ENCODE data around the gene GPRIN1. TPM values are rescaled to one million over a fixed set of nuclear protein-coding genes. Genes with fewer than 3 reads are reported as not detected.
A peak's percentile ranks its signal among the peaks of the same experiment; 100 is the strongest.

The GPRIN1 gene
- total RNA-seq, 2 experiments from 2014 or later, result 2.5 to 2.6 TPM

- Mint-ChIP-seq H3K4me1 (peaks cover 54% of the 10 kb centered on the region), H3K27me3 (no peaks in the 10 kb centered on the region), H3K4me3 (peak overlapping the region; percentile 73), H3K9me3 (no peaks in the 10 kb centered on the region), H3K27ac (peak overlapping the region; percentile 88), H3K36me3 (ENCODE audit: low read depth) (peaks cover 5% of the 10 kb centered on the region)
- ChIA-PET CTCF (interaction anchor here (0.7 to 10.6 kb wide), 5 partner anchors 10 to 160 kb away, joined by 3 to 76 read pairs (median 3); partner anchors contain the start of genes EIF4E1B and SNCB), POLR2A (no interaction called here)
- DNase-seq, result no peak
Measured at GRCh38 chr5:176647843-176648473, 38.0 kb upstream of the GPRIN1 start.

GRCh38 chr5:176647030-176647842 is 37.3 kb upstream of the GPRIN1 start, which contains the start of gene TSPAN17:
TSS of gene TSPAN17 (plus strand) at chr5:176647484. CDS start at chr5:176647616, 132 bp downstream.
- ChIA-PET POLR2A (interaction anchor here (0.5 kb wide), 1 partner anchor 12 kb away, joined by 3 read pairs; no protein-coding TSS in a partner anchor), CTCF (interaction anchor here (0.5 to 10.6 kb wide), 6 partner anchors 9 to 286 kb away, joined by 3 to 76 read pairs (median 3); partner anchors contain the start of genes EIF4E1B and SNCB)
- Mint-ChIP-seq H3K4me1 (peaks cover 49% of the 10 kb centered on the region), H3K4me3 (peak within 1 kb of the TSS; percentile 73), H3K27me3 (no peaks in the 10 kb centered on the region), H3K9me3 (no peaks in the 10 kb centered on the region), H3K36me3 (ENCODE audit: low read depth) (peaks cover 2% of the 10 kb centered on the region), H3K27ac (peak within 1 kb of the TSS; percentile 88)
- DNase-seq, result peak; percentile 99

- Mint-ChIP-seq H3K9me3 (no peaks in the 10 kb centered on the region), H3K36me3 (ENCODE audit: low read depth) (no peaks in the 10 kb centered on the region), H3K27me3 (no peaks in the 10 kb centered on the region), H3K4me1 (peaks cover 44% of the 10 kb centered on the region), H3K27ac (peak overlapping the region; percentile 87), H3K4me3 (peak overlapping the region; percentile 73)
- no peak for DNase-seq
- POLR2A ChIA-PET, result no interaction called here
- CTCF ChIA-PET, result interaction anchor here (0.6 to 10.6 kb wide), 4 partner anchors 8 to 286 kb away, joined by 3 to 76 read pairs (median 3); no protein-coding TSS in a partner anchor
Measured at GRCh38 chr5:176646707-176647029, 36.7 kb upstream of the GPRIN1 start.

GRCh38 chr5:176646049-176646706 is 36.2 kb upstream of the GPRIN1 start:
- DNase-seq, result no peak

DNA sequence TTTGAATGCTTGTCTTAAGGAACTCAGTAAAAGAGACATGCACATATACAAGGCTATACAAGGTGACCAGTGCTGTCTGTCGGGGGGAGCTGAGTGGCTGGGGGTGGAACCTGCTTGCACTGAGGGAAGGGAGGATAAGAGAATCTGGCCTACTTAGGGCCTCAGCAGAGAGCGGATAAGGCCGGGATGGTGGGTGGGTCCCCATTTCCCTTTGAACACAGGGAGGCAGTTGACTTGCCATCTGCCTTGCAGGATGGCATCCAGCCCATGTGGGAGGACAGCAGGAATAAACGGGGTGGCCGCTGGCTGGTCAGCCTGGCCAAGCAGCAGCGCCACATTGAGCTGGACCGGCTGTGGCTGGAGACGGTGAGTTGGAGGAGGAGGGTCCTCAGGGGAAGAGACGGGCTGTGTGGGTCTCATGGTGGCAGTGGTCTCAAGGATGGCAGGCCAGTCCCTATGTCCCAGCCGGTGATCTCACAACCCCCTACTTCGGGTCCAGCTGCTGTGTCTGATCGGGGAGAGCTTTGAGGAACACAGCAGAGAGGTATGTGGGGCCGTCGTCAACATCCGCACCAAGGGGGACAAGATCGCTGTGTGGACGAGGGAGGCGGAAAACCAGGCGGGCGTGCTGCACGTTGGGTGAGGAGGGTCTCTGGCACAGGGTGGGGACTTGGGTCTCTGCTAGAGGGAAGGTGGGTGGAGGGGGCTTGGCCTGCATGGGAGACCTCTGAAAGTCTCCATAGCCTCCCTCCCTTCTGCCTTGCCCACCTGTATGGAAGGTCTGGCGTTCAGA is 35.1 kb upstream of the GPRIN1 start:
- POLR2A ChIA-PET, result no interaction called here
- no peaks in the 10 kb centered on the region for H3K27me3 Mint-ChIP-seq
- no peaks in the 10 kb centered on the region for H3K9me3 Mint-ChIP-seq
- no peaks in the 10 kb centered on the region for H3K36me3 Mint-ChIP-seq (ENCODE audit: low read depth)
- CTCF ChIA-PET, result interaction anchor here (0.8 to 10.6 kb wide), 5 partner anchors 14 to 29 kb away, joined by 3 to 76 read pairs (median 3); partner anchors contain the start of genes EIF4E1B and SNCB
- H3K27ac Mint-ChIP-seq, result no peak overlapping the region
- DNase-seq, result no peak
- no peak overlapping the region for H3K4me3 Mint-ChIP-seq
- peaks cover 33% of the 10 kb centered on the region for H3K4me1 Mint-ChIP-seq

More at GRCh38 chr5:176646049-176646706, 36.2 kb upstream of the GPRIN1 start:
- Mint-ChIP-seq H3K27ac (peak overlapping the region; percentile 87), H3K27me3 (no peaks in the 10 kb centered on the region), H3K36me3 (ENCODE audit: low read depth) (no peaks in the 10 kb centered on the region), H3K9me3 (no peaks in the 10 kb centered on the region), H3K4me1 (peaks cover 44% of the 10 kb centered on the region), H3K4me3 (peak overlapping the region; percentile 73)
- ChIA-PET CTCF (interaction anchor here (0.6 to 10.6 kb wide), 3 partner anchors 8 to 40 kb away, joined by 3 to 76 read pairs (median 3); no protein-coding TSS in a partner anchor), POLR2A (no interaction called here)

DNA sequence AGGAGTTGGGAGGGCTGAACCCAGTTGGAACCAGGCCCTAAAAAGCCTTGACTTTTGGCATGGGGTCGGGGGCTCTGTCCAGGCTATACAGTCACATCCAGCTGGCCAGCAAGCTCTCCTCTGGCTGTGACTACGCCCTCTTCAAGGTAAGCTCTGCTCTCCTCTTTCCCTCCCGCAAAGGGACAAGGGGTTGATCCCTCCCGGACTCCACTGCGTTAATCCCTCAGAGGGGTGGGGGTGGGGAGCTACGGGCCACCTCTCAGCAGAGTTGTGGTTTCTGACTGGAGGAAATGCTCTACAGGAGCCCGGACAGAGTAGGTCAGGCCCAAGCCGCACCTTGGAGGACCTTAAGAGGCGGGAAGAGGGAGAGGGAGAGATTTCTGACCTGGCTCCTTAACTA is 34.3 kb upstream of the GPRIN1 start:
- Mint-ChIP-seq H3K4me3 (no peak overlapping the region), H3K4me1 (peaks cover 27% of the 10 kb centered on the region), H3K27ac (no peak overlapping the region), H3K27me3 (no peaks in the 10 kb centered on the region), H3K36me3 (ENCODE audit: low read depth) (no peaks in the 10 kb centered on the region), H3K9me3 (no peaks in the 10 kb centered on the region)
- CTCF ChIA-PET, result interaction anchor here (0.7 to 10.6 kb wide), 4 partner anchors 15 to 71 kb away, joined by 3 to 76 read pairs (median 3); no protein-coding TSS in a partner anchor
- DNase-seq, result no peak
- POLR2A ChIA-PET, result no interaction called here

GRCh38 chr5:176643491-176644219 is 33.7 kb upstream of the GPRIN1 start:
- ChIA-PET POLR2A (no interaction called here), CTCF (interaction anchor here (0.7 to 10.6 kb wide), 4 partner anchors 15 to 71 kb away, joined by 3 to 76 read pairs (median 3); no protein-coding TSS in a partner anchor)

DNA sequence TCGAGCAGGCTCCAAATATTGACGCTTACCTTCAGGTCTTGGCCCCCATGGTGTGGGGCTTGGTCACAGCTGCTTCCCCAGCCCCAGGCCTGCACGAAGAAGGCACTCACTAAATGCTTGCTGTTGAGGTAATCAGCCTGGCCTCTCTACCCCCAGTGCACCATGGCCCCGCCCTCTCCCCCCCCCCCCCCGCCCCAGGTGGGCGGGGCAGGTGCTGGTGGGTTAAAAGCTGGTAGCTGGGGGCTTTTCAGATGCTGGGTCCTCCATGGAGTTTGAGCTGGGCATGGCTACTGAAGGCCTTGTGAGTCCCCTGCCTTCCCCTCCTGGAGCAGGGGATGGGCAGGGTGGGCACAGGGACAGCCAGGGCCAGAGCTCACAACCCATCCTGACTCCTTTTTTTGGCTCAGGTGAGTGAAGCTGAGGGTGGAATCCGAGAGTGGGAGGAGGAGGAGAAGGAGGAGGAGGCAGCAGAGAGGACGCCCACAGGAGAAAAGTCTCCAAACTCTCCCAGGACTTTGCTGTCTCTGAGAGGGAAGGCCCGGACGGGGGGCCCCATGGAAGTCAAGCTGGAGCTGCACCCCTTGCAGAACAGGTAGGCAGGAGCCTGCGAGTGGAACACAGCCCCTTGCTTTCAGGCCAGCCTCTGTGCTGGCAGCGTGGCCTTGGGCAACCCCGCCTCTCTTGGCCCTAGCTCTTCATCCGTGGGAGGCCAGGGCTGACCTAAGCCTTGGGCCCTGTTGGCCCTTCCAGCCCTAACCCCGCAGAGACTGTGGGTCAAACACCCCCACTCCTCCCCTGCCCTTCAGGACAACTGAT is 32.9 kb upstream of the GPRIN1 start:
- Mint-ChIP-seq H3K4me1 (peaks cover 13% of the 10 kb centered on the region), H3K36me3 (ENCODE audit: low read depth) (no peaks in the 10 kb centered on the region), H3K27ac (no peak overlapping the region), H3K27me3 (peaks cover 2% of the 10 kb centered on the region), H3K4me3 (no peak overlapping the region), H3K9me3 (no peaks in the 10 kb centered on the region)
- POLR2A ChIA-PET, result no interaction called here
- CTCF ChIA-PET, result interaction anchor here (10.6 kb wide), 1 partner anchor 16 kb away, joined by 76 read pairs; no protein-coding TSS in a partner anchor
- DNase-seq, result no peak

More at GRCh38 chr5:176643491-176644219, 33.7 kb upstream of the GPRIN1 start:
- Mint-ChIP-seq H3K27me3 (no peaks in the 10 kb centered on the region), H3K36me3 (ENCODE audit: low read depth) (no peaks in the 10 kb centered on the region), H3K4me1 (peaks cover 20% of the 10 kb centered on the region), H3K9me3 (no peaks in the 10 kb centered on the region), H3K4me3 (no peak overlapping the region), H3K27ac (no peak overlapping the region)
- DNase-seq, result no peak

GRCh38 chr5:176640616-176641015 is 30.7 kb upstream of the GPRIN1 start:
- POLR2A ChIA-PET, result no interaction called here
- CTCF ChIA-PET, result interaction anchor here (1.3 kb wide), 1 partner anchor 10 kb away, joined by 6 read pairs; the partner anchor contains the start of genes EIF4E1B and SNCB
- H3K36me3 Mint-ChIP-seq (ENCODE audit: low read depth), result no peaks in the 10 kb centered on the region
- H3K4me1 Mint-ChIP-seq, result no peaks in the 10 kb centered on the region
- H3K4me3 Mint-ChIP-seq, result no peak overlapping the region
- DNase-seq, result no peak
- no peak overlapping the region for H3K27ac Mint-ChIP-seq
- H3K27me3 Mint-ChIP-seq, result peaks cover 6% of the 10 kb centered on the region
- H3K9me3 Mint-ChIP-seq, result no peaks in the 10 kb centered on the region

DNA sequence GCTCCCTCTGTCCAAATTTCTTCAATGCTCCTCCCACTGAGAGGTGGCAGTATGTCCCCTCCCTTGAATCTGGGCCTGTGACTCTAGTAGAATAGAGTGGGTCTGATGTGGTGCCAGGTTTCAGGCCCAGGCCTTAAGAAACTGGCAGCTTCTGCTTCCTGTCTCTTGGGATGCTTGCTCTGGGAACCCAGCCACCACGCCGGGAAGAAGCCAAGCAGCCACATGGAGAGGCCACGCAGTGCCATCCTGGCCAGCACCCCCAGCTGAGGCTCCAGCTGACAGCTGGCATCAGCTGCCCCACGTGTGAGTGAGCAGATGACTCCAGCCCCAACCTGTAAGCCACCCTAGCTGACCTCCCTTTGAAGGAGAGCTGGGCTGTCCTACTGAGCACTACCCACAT is 30.0 kb upstream of the GPRIN1 start:
- no peak overlapping the region for H3K4me3 Mint-ChIP-seq
- DNase-seq, result no peak
- H3K36me3 Mint-ChIP-seq (ENCODE audit: low read depth), result no peaks in the 10 kb centered on the region
- H3K27ac Mint-ChIP-seq, result no peak overlapping the region
- CTCF ChIA-PET, result interaction anchor here (1.3 kb wide), 1 partner anchor 9 kb away, joined by 6 read pairs; the partner anchor contains the start of genes EIF4E1B and SNCB
- H3K9me3 Mint-ChIP-seq, result no peaks in the 10 kb centered on the region
- POLR2A ChIA-PET, result no interaction called here
- peaks cover 12% of the 10 kb centered on the region for H3K27me3 Mint-ChIP-seq
- H3K4me1 Mint-ChIP-seq, result no peaks in the 10 kb centered on the region

DNA sequence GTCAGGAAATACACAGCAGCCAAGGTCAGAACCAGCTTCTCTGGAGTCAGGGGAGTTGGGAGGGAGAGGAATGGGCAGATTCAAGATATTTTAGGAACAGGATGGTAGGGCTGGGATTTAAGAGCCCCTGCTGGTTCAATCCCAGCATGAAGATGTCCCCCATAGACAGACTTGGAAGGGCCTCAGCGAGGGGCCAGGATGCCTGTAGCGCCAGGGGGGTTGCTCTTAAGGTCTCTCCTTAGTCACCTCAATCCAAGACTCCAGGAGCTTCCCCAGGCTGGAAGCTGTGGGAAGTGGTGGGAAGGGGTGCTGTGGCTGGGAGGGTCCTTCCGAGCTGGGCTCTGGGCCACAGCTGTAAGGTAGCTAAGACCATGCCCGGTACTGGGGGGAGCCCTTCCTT is 29.3 kb upstream of the GPRIN1 start:
- Mint-ChIP-seq H3K4me3 (no peak overlapping the region), H3K27ac (no peak overlapping the region), H3K36me3 (ENCODE audit: low read depth) (no peaks in the 10 kb centered on the region), H3K27me3 (peaks cover 16% of the 10 kb centered on the region), H3K4me1 (no peaks in the 10 kb centered on the region), H3K9me3 (no peaks in the 10 kb centered on the region)
- CTCF ChIA-PET, result interaction anchor here (1.3 to 1.6 kb wide), 2 partner anchors 8 to 9 kb away, joined by 3 to 6 read pairs; partner anchors contain the start of genes EIF4E1B, SNCB and TSPAN17
- POLR2A ChIA-PET, result no interaction called here
- no peak for DNase-seq
